Mesendoderm (in vitro differentiated cells): ENCODE data around the gene LIPK.
"Not testable (repeated sequence)": the region's sequence is repeated elsewhere in the genome, so short reads cannot be mapped to it uniquely, and the experiment has no call there.

Experiments used
- DNase-seq: peaks from one replicate; pipeline ENCODE4 v3.0.0; 2013
- H2AK5ac ChIP-seq: 2 replicates; pipeline ENCODE4 v1.6.1; 2013; ENCODE audit warnings: low read length, inconsistent platforms
- H2BK120ac ChIP-seq: 2 replicates; pipeline ENCODE4 v1.6.1; 2013; ENCODE audit warnings: low read depth, mild to moderate bottlenecking, low read length, moderate library complexity, mixed read lengths
- H2BK15ac ChIP-seq: replicated peaks from 2 replicates; pipeline ENCODE4 v1.6.1; 2013; ENCODE audit warnings: low read depth, mild to moderate bottlenecking, moderate library complexity
- H2BK5ac ChIP-seq: 2 replicates; pipeline ENCODE4 v1.6.1; 2013; ENCODE audit warnings: low read length, inconsistent platforms
- H3K18ac ChIP-seq: 2 replicates; pipeline ENCODE4 v1.6.1; 2013; ENCODE audit warnings: mild to moderate bottlenecking, low read length, mixed read lengths
- H3K23ac ChIP-seq: one replicate; pipeline ENCODE4 v1.6.1; 2013; ENCODE audit warnings: low read length
- H3K27ac ChIP-seq: 2 replicates; pipeline ENCODE4 v1.5.1; 2013; ENCODE audit warnings: low read depth, mild to moderate bottlenecking, inconsistent platforms, low read length, moderate library complexity
- H3K27me3 ChIP-seq: 2 replicates; pipeline ENCODE4 v1.6.1; 2013; ENCODE audit warnings: low read length, control low read depth, mild to moderate bottlenecking, inconsistent platforms; ENCODE audit not compliant: insufficient read depth, poor library complexity
- H3K36me3 ChIP-seq: 2 replicates; pipeline ENCODE4 v1.6.1; 2013; ENCODE audit warnings: low read length, inconsistent platforms; ENCODE audit not compliant: control insufficient read depth, insufficient read depth
- H3K4ac ChIP-seq: one replicate; pipeline ENCODE4 v1.6.1; 2013; ENCODE audit warnings: low read depth, mild to moderate bottlenecking, low read length, moderate library complexity
- H3K4me1 ChIP-seq: 2 replicates; pipeline ENCODE4 v1.6.1; 2013; ENCODE audit warnings: low read depth, low read length, inconsistent platforms; ENCODE audit not compliant: control insufficient read depth
- H3K4me2 ChIP-seq: 2 replicates; pipeline ENCODE4 v1.6.1; 2013; ENCODE audit warnings: low read length
- H3K4me3 ChIP-seq: 2 replicates; pipeline ENCODE4 v1.5.1; 2013; ENCODE audit warnings: mild to moderate bottlenecking, low read length
- H3K56ac ChIP-seq: one replicate; pipeline ENCODE4 v1.6.1; 2013; ENCODE audit warnings: low read length
- H3K79me1 ChIP-seq: 2 replicates; pipeline ENCODE4 v1.6.1; 2013; ENCODE audit warnings: low read length, inconsistent platforms
- H3K79me2 ChIP-seq: 2 replicates; pipeline ENCODE4 v1.6.1; 2013; ENCODE audit warnings: mild to moderate bottlenecking, low read length; ENCODE audit not compliant: control insufficient read depth, insufficient read depth
- H3K9ac ChIP-seq: 2 replicates; pipeline ENCODE4 v1.6.1; 2013; ENCODE audit warnings: low read length, inconsistent platforms
- H4K5ac ChIP-seq: one replicate; pipeline ENCODE4 v1.6.1; 2013; ENCODE audit warnings: low read length
- H4K8ac ChIP-seq: one replicate; pipeline ENCODE4 v1.6.1; 2013; ENCODE audit warnings: low read depth, mild to moderate bottlenecking, control low read depth, low read length, moderate library complexity
- WGBS: extraction: QIAGEN DNeasy Blood & Tissue Kit; methylation state at CpG from one replicate; pipeline ENCODE4 v1.1.7; 2013; ENCODE audit warnings: low lambda C conversion rate, missing lambda C conversion rate; ENCODE audit not compliant: insufficient coverage; ENCODE audit errors: extremely low coverage; 5-methylcytosine and 5-hydroxymethylcytosine counted together

Gene LIPK

GRCh38 chr10:88663153-88663552, 42.9 kb upstream of the LIPK start:
- H4K5ac ChIP-seq, H2BK5ac ChIP-seq, H3K4me3 ChIP-seq, H3K27ac ChIP-seq, H3K4me1 ChIP-seq, H3K79me1 ChIP-seq, H3K23ac ChIP-seq, H4K8ac ChIP-seq, H3K27me3 ChIP-seq, DNase-seq, H3K9ac ChIP-seq, H2AK5ac ChIP-seq, H3K4ac ChIP-seq, H3K18ac ChIP-seq, H3K4me2 ChIP-seq, H2BK120ac ChIP-seq, H2BK15ac ChIP-seq, H3K36me3 ChIP-seq, H3K56ac ChIP-seq, H3K79me2 ChIP-seq: not testable (repeated sequence)
- WGBS, result no CpG with 5 or more reads among the region's 2 CpGs

- no peaks in the 10 kb centered on the region for H3K79me1 ChIP-seq
- no peak within 1 kb of the TSS for H3K9ac ChIP-seq
- H2BK5ac ChIP-seq, result no peak within 1 kb of the TSS
- H4K5ac ChIP-seq, result no peak within 1 kb of the TSS
- no peak within 1 kb of the TSS for H2BK120ac ChIP-seq
- no peak within 1 kb of the TSS for H3K4me2 ChIP-seq
- no peak within 1 kb of the TSS for H3K23ac ChIP-seq
- no CpG with 5 or more reads among the region's 1 CpG for WGBS
- no peak within 1 kb of the TSS for H2AK5ac ChIP-seq
- H3K56ac ChIP-seq, result no peak within 1 kb of the TSS
- H3K4me3 ChIP-seq, result no peak within 1 kb of the TSS
- H4K8ac ChIP-seq, result no peak within 1 kb of the TSS
- H3K27ac ChIP-seq, result no peak within 1 kb of the TSS
- H2BK15ac ChIP-seq, result no peak within 1 kb of the TSS
- H3K4me1 ChIP-seq, result no peaks in the 10 kb centered on the region
- no peak for DNase-seq
- no peak within 1 kb of the TSS for H3K18ac ChIP-seq
- no peaks in the 10 kb centered on the region for H3K79me2 ChIP-seq
- H3K36me3 ChIP-seq, result no peaks in the 10 kb centered on the region
- H3K27me3 ChIP-seq, result no peaks in the 10 kb centered on the region
- H3K4ac ChIP-seq, result no peak within 1 kb of the TSS
Measured at GRCh38 chr10:88664142-88664541, 41.9 kb upstream of the LIPK start, which contains the start of gene LIPF. TSS of gene LIPF (plus strand) at chr10:88664442. CDS start at chr10:88667298, 2,856 bp downstream.

GRCh38 chr10:88668465-88668864, 37.6 kb upstream of the LIPK start:
- no peaks in the 10 kb centered on the region for H3K79me1 ChIP-seq
- no peak overlapping the region for H3K4ac ChIP-seq
- no peak overlapping the region for H3K9ac ChIP-seq
- no peak overlapping the region for H3K23ac ChIP-seq
- no peak overlapping the region for H2AK5ac ChIP-seq
- DNase-seq, result no peak
- no peaks in the 10 kb centered on the region for H3K36me3 ChIP-seq
- H3K18ac ChIP-seq, result no peak overlapping the region
- no CpG with 5 or more reads among the region's 1 CpG for WGBS
- H3K27ac ChIP-seq, result no peak overlapping the region
- H3K27me3 ChIP-seq, result no peaks in the 10 kb centered on the region
- H3K79me2 ChIP-seq, result no peaks in the 10 kb centered on the region
- H3K4me2 ChIP-seq, result no peak overlapping the region
- no peak overlapping the region for H2BK5ac ChIP-seq
- no peaks in the 10 kb centered on the region for H3K4me1 ChIP-seq
- no peak overlapping the region for H3K4me3 ChIP-seq
- no peak overlapping the region for H4K8ac ChIP-seq
- H4K5ac ChIP-seq, result no peak overlapping the region
- H2BK120ac ChIP-seq, result no peak overlapping the region
- no peak overlapping the region for H2BK15ac ChIP-seq
- H3K56ac ChIP-seq, result no peak overlapping the region

- WGBS, result no CpG with 5 or more reads among the region's 2 CpGs
- H3K4me2 ChIP-seq, result no peak overlapping the region
- no peak overlapping the region for H3K56ac ChIP-seq
- H4K5ac ChIP-seq, result no peak overlapping the region
- no peak overlapping the region for H4K8ac ChIP-seq
- no peak overlapping the region for H3K4ac ChIP-seq
- no peak for DNase-seq
- no peaks in the 10 kb centered on the region for H3K79me1 ChIP-seq
- no peaks in the 10 kb centered on the region for H3K36me3 ChIP-seq
- no peak overlapping the region for H3K9ac ChIP-seq
- H2AK5ac ChIP-seq, result no peak overlapping the region
- H3K4me3 ChIP-seq, result no peak overlapping the region
- H3K27ac ChIP-seq, result no peak overlapping the region
- H3K23ac ChIP-seq, result no peak overlapping the region
- no peak overlapping the region for H2BK120ac ChIP-seq
- H3K27me3 ChIP-seq, result no peaks in the 10 kb centered on the region
- no peaks in the 10 kb centered on the region for H3K4me1 ChIP-seq
- H3K79me2 ChIP-seq, result no peaks in the 10 kb centered on the region
- no peak overlapping the region for H2BK15ac ChIP-seq
- no peak overlapping the region for H3K18ac ChIP-seq
- H2BK5ac ChIP-seq, result no peak overlapping the region
Measured at GRCh38 chr10:88670497-88670896, 35.6 kb upstream of the LIPK start.

GRCh38 chr10:88672041-88672440, 34.0 kb upstream of the LIPK start:
- no peaks in the 10 kb centered on the region for H3K36me3 ChIP-seq
- no peak overlapping the region for H4K5ac ChIP-seq
- no peak overlapping the region for H3K56ac ChIP-seq
- no peak overlapping the region for H3K9ac ChIP-seq
- H3K18ac ChIP-seq, result no peak overlapping the region
- WGBS, result no CpG with 5 or more reads among the region's 2 CpGs
- H3K27ac ChIP-seq, result no peak overlapping the region
- no peak overlapping the region for H3K4me3 ChIP-seq
- H3K23ac ChIP-seq, result no peak overlapping the region
- H3K27me3 ChIP-seq, result no peaks in the 10 kb centered on the region
- no peak overlapping the region for H2AK5ac ChIP-seq
- no peak for DNase-seq
- no peaks in the 10 kb centered on the region for H3K79me2 ChIP-seq
- H2BK5ac ChIP-seq, result no peak overlapping the region
- no peak overlapping the region for H2BK15ac ChIP-seq
- no peaks in the 10 kb centered on the region for H3K79me1 ChIP-seq
- H2BK120ac ChIP-seq, result no peak overlapping the region
- no peak overlapping the region for H4K8ac ChIP-seq
- no peak overlapping the region for H3K4ac ChIP-seq
- H3K4me1 ChIP-seq, result no peaks in the 10 kb centered on the region
- no peak overlapping the region for H3K4me2 ChIP-seq

GRCh38 chr10:88676283-88677060, 29.6 kb upstream of the LIPK start:
- no CpG with 5 or more reads among the region's 4 CpGs for WGBS
- no peak overlapping the region for H2BK120ac ChIP-seq

More at GRCh38 chr10:88676283-88677060, 29.6 kb upstream of the LIPK start:
- Histone ChIP-seq H3K27me3 (no peaks in the 10 kb centered on the region), H3K79me2 (no peaks in the 10 kb centered on the region), H3K4me2 (no peak overlapping the region), H3K36me3 (no peaks in the 10 kb centered on the region), H3K18ac (no peak overlapping the region), H3K27ac (no peak overlapping the region), H3K79me1 (no peaks in the 10 kb centered on the region), H3K4ac (no peak overlapping the region), H4K8ac (no peak overlapping the region), H3K56ac (no peak overlapping the region), H3K4me1 (no peaks in the 10 kb centered on the region), H2BK5ac (no peak overlapping the region), H2BK15ac (no peak overlapping the region), H4K5ac (no peak overlapping the region), H3K9ac (no peak overlapping the region), H3K23ac (no peak overlapping the region), H3K4me3 (no peak overlapping the region), H2AK5ac (no peak overlapping the region)
- no peak for DNase-seq
